Smooth muscle cell (in vitro differentiated cells): Measurements from ENCODE around the gene CTDSPL. TPM values are rescaled to one million over a fixed set of nuclear protein-coding genes. Genes with fewer than 3 reads are reported as not detected.

Source experiments
- DNase-seq: peaks from one replicate; lab custom pipeline; 2025; ENCODE audit not compliant: unreplicated experiment; lab: John Stamatoyannopoulos, UW
- H2AFZ ChIP-seq: fragments of 200-600 bp; sonication (generic); 2 replicates; pipeline ENCODE4 v1.6.0; 2016; ENCODE audit warnings: antibody characterized with exemption, low read depth, mild to moderate bottlenecking
- H3F3A ChIP-seq: fragments of 200-600 bp; sonication (generic); 2 replicates; pipeline ENCODE4 v1.6.0; 2017; ENCODE audit warnings: antibody characterized with exemption, low read depth
- H3K27ac ChIP-seq: fragments of 200-600 bp; sonication (generic); 2 replicates; pipeline ENCODE4 v1.5.1; 2016; ENCODE audit warnings: low read depth, mild to moderate bottlenecking
- H3K27me3 ChIP-seq: fragments of 200-600 bp; sonication (generic); 2 replicates; pipeline ENCODE4 v1.6.1; 2016; ENCODE audit warnings: low read depth, mild to moderate bottlenecking
- H3K36me3 ChIP-seq: fragments of 200-600 bp; sonication (generic); 2 replicates; pipeline ENCODE4 v1.5.1; 2016; ENCODE audit warnings: low read depth
- H3K4me1 ChIP-seq: fragments of 200-600 bp; sonication (generic); 2 replicates; pipeline ENCODE4 v1.5.1; 2016; ENCODE audit warnings: low read depth
- H3K4me2 ChIP-seq: fragments of 200-600 bp; sonication (generic); 2 replicates; pipeline ENCODE4 v1.6.0; 2016; ENCODE audit warnings: mild to moderate bottlenecking
- H3K4me3 ChIP-seq: fragments of 200-600 bp; sonication (generic); 2 replicates; pipeline ENCODE4 v1.5.1; 2016; ENCODE audit warnings: mild to moderate bottlenecking
- H3K79me2 ChIP-seq: fragments of 200-600 bp; sonication (generic); 2 replicates; pipeline ENCODE4 v1.6.0; 2016; ENCODE audit warnings: low read depth, mild to moderate bottlenecking
- H3K9ac ChIP-seq: fragments of 200-600 bp; sonication (generic); 2 replicates; pipeline ENCODE4 v1.6.0; 2016; ENCODE audit warnings: low read depth
- H3K9me3 ChIP-seq: fragments of 200-600 bp; sonication (generic); replicated peaks from 2 replicates; pipeline ENCODE4 v1.5.1; 2016; ENCODE audit warnings: low read depth
- H4K20me1 ChIP-seq: fragments of 200-600 bp; sonication (generic); 2 replicates; pipeline ENCODE4 v1.6.0; 2016; ENCODE audit warnings: low read depth
- CTCF ChIP-seq: fragments of 200-600 bp; sonication (generic); IDR thresholded peaks from 2 replicates; pipeline ENCODE4 v1.5.1; 2017; ENCODE audit warnings: borderline replicate concordance, mild to moderate bottlenecking, antibody characterized with exemption; ENCODE audit not compliant: insufficient read depth, poor library complexity, severe bottlenecking
- WGBS: methylation state at CpG from one replicate; pipeline ENCODE4 v1.1.7; 2016; ENCODE audit warnings: low lambda C conversion rate; 5-methylcytosine and 5-hydroxymethylcytosine counted together
- polyA plus RNA-seq: library from polyadenylated mRNA; unstranded; fragments of >200 nt; fragmentation: Nextera tagmentation; extraction: Ambion mirVana; gene quantifications from 2 replicates; pipeline ENCODE4 v1.2.1, GENCODE V29; 2016
- total RNA-seq: library from RNA; depleted of rRNA; stranded (reverse); fragments of >200 nt; gene quantifications from 2 replicates; pipeline ENCODE4 v1.2.3, GENCODE V29; 2014

The CTDSPL gene
- total and polyA plus RNA-seq, 2 experiments from 2014 or later, result 31.3 to 34.3 TPM

- no peaks in the 10 kb centered on the region for H3K36me3 ChIP-seq
- H3K4me1 ChIP-seq, result no peaks in the 10 kb centered on the region
- 90% methylated on average over 5 of the region's 5 CpGs for WGBS
- H3F3A ChIP-seq, result peaks cover 3% of the 10 kb centered on the region
- no peaks in the 10 kb centered on the region for H4K20me1 ChIP-seq
- no peaks in the 10 kb centered on the region for H3K79me2 ChIP-seq
- H3K27ac ChIP-seq, result no peak overlapping the region
- no peak for TF ChIP-seq CTCF
- H3K4me2 ChIP-seq, result no peak overlapping the region
- no peak overlapping the region for H3K9ac ChIP-seq
- H2AFZ ChIP-seq, result no peak overlapping the region
- H3K9me3 ChIP-seq, result no peaks in the 10 kb centered on the region
- H3K27me3 ChIP-seq, result no peaks in the 10 kb centered on the region
- no peak overlapping the region for H3K4me3 ChIP-seq
- no peak for DNase-seq
Observed at GRCh38 chr3:38006031-38006430, 144.4 kb downstream of the CTDSPL start.

DNA sequence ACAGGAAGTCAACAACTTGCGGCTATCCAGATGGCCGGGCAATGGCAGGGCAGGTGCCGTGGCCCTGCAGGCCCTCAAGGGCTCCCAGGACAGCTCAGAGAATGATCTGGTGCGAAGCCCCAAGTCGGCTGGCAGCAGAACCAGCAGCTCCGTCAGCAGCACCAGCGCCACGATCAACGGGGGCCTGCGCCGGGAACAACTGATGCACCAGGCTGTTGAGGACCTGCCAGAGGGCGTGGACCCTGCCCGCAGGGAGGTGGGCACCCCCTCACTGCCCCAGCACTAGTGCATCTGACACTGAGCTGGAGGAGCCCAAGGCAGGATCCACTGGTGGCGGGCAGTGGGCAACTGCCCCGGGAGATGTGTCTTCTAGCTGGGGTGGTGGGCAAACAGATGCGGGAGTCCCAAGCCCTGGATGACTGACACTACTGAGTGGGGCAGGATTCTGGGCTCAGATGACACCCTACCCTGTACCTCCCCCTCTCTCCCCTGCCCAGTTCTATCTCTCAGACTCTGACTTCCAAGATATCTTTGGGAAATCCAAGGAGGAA is 144.8 kb downstream of the CTDSPL start:
- Histone ChIP-seq H3K27ac (no peak overlapping the region), H3K79me2 (no peaks in the 10 kb centered on the region), H3K9me3 (no peaks in the 10 kb centered on the region), H3F3A (peaks cover 3% of the 10 kb centered on the region), H3K36me3 (no peaks in the 10 kb centered on the region), H3K4me2 (no peak overlapping the region), H3K4me1 (no peaks in the 10 kb centered on the region), H2AFZ (no peak overlapping the region), H3K4me3 (no peak overlapping the region), H3K27me3 (no peaks in the 10 kb centered on the region), H3K9ac (no peak overlapping the region), H4K20me1 (no peaks in the 10 kb centered on the region)
- no peak for TF ChIP-seq CTCF
- WGBS, result 98% methylated on average over 16 of the region's 16 CpGs
- no peak for DNase-seq

- Histone ChIP-seq H3K4me3 (no peak overlapping the region), H3K36me3 (no peaks in the 10 kb centered on the region), H4K20me1 (no peaks in the 10 kb centered on the region), H3K79me2 (no peaks in the 10 kb centered on the region), H3K4me1 (no peaks in the 10 kb centered on the region), H3K9ac (no peak overlapping the region), H3K4me2 (no peak overlapping the region), H3K9me3 (no peaks in the 10 kb centered on the region), H3F3A (peaks cover 3% of the 10 kb centered on the region), H3K27ac (no peak overlapping the region), H3K27me3 (no peaks in the 10 kb centered on the region), H2AFZ (no peak overlapping the region)
- no peak for DNase-seq
- WGBS, result 95% methylated on average over 7 of the region's 7 CpGs
- TF ChIP-seq CTCF, result no peak
Observed at GRCh38 chr3:38007754-38008090, 146.0 kb downstream of the CTDSPL start.

DNA sequence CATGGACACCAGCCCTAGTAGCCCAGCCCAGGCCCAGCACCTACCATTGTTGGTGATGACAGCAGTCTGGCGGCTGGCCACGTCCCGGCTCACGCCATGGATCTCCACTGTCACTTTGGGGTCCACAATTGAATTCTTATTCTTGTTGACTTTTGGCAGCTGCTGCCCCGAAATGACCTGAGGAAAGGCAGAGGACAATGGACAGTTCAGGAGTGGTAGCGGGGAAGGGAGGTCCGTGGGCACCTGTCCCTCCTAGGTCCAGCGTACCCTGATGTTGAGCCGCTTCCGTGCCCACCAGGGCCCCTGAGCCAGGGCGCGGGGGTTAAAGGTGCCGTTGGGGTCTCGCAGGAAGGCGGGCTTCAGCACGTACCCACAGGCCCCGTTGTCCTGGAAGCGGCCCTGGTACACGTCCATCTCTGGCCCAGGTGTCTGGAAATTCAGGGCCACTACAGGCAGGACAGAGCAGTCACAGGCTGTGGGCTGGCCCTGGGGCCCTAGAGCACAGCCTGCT is 146.6 kb downstream of the CTDSPL start:
- Histone ChIP-seq H3F3A (peaks cover 3% of the 10 kb centered on the region), H3K4me1 (no peaks in the 10 kb centered on the region), H3K79me2 (no peaks in the 10 kb centered on the region), H3K4me2 (no peak overlapping the region), H3K9ac (no peak overlapping the region), H2AFZ (no peak overlapping the region), H3K36me3 (no peaks in the 10 kb centered on the region), H3K4me3 (no peak overlapping the region), H3K27ac (no peak overlapping the region), H3K9me3 (no peaks in the 10 kb centered on the region), H4K20me1 (no peaks in the 10 kb centered on the region), H3K27me3 (no peaks in the 10 kb centered on the region)
- no peak for TF ChIP-seq CTCF
- WGBS, result 96% methylated on average over 19 of the region's 19 CpGs
- no peak for DNase-seq
